GM21723 (cell line): ENCODE data around the gene UACA.
"Not testable (repeated sequence)": the region's sequence is repeated elsewhere in the genome, so short reads cannot be mapped to it uniquely, and the experiment has no call there.

ENCODE experiments used
- ATAC-seq: cut with Tn5 transposase; IDR thresholded peaks from one replicate; pipeline ENCODE4 v1.9.1; 2021; ENCODE audit warnings: mild to moderate bottlenecking, moderate library complexity; ENCODE audit not compliant: unreplicated experiment

UACA gene, protein sequence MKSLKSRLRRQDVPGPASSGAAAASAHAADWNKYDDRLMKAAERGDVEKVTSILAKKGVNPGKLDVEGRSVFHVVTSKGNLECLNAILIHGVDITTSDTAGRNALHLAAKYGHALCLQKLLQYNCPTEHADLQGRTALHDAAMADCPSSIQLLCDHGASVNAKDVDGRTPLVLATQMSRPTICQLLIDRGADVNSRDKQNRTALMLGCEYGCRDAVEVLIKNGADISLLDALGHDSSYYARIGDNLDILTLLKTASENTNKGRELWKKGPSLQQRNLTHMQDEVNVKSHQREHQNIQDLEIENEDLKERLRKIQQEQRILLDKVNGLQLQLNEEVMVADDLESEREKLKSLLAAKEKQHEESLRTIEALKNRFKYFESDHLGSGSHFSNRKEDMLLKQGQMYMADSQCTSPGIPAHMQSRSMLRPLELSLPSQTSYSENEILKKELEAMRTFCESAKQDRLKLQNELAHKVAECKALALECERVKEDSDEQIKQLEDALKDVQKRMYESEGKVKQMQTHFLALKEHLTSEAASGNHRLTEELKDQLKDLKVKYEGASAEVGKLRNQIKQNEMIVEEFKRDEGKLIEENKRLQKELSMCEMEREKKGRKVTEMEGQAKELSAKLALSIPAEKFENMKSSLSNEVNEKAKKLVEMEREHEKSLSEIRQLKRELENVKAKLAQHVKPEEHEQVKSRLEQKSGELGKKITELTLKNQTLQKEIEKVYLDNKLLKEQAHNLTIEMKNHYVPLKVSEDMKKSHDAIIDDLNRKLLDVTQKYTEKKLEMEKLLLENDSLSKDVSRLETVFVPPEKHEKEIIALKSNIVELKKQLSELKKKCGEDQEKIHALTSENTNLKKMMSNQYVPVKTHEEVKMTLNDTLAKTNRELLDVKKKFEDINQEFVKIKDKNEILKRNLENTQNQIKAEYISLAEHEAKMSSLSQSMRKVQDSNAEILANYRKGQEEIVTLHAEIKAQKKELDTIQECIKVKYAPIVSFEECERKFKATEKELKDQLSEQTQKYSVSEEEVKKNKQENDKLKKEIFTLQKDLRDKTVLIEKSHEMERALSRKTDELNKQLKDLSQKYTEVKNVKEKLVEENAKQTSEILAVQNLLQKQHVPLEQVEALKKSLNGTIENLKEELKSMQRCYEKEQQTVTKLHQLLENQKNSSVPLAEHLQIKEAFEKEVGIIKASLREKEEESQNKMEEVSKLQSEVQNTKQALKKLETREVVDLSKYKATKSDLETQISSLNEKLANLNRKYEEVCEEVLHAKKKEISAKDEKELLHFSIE (N-terminal part only)

DNA sequence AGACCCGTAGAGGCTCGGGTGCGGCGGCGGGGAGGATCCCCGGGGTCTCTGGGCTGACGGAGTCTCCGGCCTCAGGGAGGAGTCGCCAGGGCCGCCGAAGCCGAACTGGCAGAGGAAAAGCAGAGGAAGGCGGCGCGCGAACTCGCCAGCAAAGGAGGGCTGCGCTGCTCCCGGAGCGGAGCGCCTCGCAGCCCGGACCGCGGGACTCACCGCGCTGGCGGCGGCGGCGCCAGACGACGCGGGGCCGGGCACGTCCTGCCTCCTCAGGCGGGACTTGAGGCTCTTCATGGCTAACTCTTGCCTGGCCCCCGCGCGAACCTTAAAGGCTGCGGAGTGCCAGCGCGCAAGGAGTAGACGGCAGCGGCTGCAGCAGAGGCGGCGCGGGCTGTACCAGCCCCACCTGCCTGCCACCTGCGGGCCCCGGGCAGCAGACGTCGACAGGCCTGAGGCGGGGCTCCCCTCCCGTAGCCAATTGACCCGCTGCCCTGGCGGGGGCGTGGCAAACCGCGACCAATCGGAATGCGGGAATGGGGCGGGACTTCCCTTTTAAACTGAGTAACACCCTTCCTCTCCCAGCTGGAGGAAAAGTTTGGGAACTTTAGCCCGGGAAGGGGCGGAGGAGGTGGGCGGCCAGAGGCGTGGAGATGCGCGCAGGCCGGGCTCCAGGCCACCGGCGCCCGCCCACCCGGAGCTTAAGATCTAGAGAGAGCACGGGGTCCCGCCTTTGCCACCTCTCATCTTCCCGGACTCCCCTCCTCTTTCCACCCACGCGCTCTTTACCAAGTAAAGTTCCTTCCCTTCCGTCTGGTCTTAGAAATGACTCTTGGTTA is at the start of gene UACA:
TSS of gene UACA (minus strand) at position 439 of the 830 bp plus-strand sequence. CDS start at position 288, 151 bp downstream.
- peak; percentile 95 for ATAC-seq

DNA sequence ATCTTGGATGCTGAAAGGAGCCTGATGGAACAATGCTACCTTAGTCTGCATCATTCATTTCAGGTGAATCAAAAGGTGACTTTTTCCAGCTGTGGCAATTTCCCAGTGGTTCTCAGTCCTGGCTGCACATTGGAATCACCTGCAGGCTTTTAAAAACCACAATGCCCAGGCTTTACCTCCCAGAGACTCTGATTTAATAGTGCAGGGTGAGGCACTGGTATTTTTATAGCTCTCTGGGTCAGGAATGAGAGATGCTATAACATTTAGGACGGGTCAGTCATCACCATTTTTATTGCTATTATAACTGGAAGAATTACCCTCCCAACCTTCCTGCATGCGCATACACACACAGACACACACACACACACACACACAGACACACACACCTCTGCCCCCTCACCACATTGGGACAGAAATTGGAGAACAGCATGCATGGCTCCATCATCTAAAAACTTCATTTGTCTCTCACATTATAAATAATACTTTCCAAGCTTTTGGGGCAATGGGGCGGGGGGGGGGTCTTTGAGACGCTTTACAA is 49.5 kb upstream of the UACA start:
- ATAC-seq = no peak

DNA sequence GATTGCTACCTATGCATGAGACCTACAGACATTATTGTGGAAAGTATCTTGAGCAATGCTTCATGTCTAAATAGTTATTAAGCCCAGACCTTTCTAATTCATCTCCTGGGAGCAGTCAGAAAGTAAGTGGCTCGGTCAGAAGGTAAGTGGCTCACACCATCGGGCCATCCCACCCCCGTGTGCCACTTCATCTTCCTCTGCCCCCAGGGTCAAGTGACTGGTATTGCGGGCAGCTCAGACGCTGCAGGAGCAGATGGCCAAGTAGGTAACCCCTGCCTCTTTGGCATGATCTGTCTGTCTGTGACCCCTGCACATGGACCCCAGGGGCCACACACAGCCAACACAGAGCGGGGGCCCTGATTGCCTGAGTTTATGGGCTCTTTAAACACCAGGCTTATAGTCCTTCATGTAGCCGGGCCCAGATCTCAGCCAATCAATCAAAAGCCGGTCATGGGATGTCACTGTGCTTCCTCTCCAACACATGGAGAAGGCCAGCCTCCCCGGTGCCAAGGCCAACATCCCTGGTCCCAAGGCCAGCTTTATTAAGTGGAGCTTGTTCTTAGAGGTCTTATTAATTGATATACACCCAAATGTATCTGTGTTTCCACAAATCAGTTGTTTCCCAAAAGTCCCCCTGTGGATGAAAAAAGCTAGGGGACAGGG is 47.7 kb upstream of the UACA start:
- ATAC-seq = no peak

DNA sequence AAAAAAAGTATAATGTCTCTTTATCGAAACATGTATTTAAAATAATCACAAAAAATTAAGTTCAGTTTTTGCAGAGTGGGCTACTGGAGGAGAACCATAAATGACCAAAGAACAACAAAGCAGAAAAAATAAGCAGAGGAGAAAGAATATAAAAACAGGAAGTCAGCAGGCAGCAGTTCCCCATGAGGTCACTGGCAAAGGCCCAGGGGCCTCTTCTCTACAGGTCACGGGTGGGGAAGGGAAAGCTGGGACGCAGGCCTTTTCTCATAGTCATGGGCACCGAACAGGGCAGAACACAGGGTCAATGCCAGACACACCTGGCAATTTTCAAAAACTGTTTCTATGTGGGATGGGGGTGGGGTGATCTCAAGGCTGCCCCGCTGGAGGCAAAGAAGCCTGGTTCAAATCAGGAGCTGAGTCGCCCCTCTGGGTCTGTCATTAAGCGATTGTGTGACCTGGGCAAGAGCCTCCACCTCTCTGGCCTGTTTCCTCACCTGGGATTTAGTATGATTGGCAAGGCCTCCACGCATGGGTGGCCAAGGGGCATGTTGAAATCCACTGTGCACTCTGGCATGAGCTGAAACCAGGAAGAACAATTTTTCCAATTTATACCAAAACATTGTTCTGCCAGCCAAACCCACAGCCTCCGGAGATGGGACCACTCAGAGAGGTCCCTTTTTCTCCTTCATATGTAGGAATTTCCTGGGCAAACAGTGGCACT is 43.8 kb upstream of the UACA start:
- no peak for ATAC-seq

DNA sequence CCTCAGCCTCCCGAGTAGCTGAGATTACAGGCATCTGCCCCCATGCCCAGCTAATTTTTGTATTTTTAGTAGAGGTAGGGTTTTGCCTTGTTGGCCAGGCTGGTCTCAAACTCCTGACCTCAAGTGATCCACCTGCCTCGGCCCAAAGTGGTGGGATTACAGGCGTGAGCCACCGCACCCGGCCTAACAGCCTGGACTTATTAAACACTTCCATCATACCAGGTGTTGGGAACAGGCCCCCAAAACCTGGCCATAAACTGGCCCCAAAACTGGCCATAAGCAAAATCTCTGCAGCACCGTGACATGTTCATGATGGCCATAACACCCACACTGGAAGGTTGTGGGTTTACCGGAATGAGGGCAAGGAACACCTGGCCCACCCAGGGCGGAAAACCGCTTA is 41.0 kb upstream of the UACA start:
- not testable (repeated sequence) for ATAC-seq

DNA sequence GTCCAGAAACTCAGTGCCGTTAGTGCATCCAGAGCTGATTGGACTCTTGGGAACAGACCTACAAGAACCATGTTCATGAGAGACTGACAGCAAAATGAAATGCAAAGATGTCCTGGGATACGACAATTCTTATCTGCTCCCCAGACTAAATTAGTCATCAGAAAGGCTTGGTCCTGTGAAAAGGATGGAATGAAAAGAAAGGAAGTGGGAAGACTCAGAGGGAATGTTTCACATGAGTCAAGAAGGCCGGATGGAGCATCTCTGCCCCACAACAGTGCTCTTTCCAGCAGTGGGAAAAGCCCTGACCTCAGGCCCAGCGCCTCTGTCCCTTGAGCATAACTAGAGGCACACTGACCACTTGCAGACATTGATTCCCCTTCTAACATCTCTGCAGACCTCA is 39.3 kb upstream of the UACA start:
- ATAC-seq = no peak

DNA sequence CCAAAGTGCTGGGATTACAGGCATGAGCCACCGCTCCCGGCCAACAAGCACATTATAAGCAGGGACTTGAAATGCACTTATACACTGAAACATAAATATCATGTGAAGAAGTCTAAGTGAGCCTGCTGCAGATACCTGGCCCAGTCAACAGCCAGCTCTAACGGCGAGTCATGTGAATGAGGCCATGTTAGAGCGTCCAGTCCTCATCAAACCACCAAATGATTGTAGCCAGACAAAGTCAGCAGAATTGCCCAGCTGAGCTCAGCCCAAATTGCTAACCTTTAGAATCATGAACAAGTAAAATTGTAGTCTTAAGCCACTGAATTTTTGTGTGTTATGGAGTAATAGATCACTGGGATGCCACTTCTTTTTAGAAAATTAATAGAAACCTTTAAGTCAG is 37.8 kb upstream of the UACA start:
- ATAC-seq = no peak

DNA sequence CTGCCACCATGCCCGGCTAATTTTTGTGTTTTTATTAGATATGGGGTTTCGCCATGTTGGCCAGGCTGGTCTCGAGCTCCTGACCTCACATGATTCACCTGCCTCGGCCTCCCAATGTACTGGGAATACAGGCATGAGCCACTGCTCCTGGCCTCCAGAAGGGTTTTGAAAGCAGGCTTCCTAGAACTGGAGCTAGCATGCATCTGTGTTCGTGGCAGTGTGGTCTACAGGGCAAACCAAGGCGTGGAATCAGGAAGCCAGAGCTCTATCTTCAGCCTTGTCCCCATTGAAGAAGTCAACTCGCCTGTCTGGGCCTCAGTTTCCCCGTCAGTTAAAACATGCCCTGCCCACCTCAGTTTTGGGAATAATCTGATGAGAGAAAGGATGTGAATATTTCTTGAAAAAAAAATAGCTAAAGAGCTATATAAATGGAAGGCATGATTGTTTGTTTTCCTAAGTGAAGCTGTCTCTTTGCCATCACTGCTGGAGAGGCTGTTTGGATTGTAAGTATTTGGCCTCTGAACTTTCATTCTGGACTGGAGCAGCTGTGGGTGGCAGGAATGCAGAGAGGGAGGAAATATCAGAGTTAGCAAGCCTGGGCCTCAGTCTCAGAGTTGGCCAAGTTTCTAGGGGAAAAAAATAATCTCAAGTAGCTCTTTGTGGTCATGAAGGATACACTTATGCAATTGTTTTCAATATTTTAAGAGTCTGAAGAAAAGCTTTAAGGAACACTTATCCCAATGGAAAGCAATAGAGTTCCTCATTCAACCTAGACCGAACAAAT is 36.5 kb upstream of the UACA start:
- ATAC-seq = no peak

DNA sequence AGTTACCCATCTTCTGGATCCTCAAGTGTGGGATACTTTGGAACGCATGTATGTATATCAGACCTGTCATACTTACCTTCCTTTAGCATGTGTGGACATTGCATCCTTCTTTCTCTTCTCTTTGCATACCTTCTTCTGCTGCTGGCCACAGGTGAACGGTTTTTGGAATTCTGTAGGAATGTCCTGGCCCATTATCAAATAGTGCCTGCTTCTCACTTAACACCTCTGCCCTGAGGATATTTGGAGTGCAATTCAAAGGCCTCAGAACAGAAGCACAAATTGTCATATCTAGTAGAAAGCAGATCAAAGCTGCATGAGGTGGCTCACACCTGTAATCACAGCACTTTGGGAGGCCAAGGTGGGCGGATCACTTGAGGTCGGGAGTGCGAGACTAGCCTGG is 34.1 kb upstream of the UACA start:
- ATAC-seq = no peak

DNA sequence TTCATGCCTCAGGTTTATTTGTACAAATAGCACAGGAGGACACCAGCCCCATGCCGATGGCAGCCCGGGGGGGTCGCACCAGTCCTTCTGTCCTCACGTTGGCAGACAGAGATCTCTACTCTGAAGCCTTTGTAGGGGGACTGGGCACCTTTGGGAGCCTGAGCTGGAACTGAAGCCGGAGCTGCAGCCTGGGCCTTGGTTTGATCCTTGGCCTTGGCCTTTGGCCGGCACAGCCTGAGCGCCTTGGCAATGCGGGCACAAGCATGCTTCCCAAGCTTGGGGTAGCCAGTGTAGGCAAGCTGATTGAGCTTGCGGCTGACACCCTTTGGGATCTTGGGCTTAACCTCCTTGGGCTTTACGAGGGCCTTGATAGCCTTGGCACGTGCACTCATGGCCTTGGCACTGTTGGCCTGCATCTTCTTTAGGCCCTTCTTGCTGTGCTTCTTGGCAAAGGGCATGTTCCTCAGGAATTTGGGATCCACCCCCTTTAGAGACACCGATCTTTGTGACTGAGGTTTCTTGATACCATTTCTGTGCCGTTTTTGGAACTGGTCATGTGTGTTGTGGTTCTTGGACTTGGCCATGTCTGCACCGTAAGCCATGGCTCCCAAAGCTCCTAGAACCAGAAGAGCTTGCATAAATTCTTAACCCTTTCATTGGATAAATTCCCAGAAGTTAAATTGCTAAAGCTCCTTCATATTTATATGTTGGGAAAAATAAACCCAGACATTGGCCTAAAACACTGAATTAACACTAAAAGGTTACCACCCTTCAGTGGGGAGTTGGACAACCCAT is 33.4 kb upstream of the UACA start:
- no peak for ATAC-seq

DNA sequence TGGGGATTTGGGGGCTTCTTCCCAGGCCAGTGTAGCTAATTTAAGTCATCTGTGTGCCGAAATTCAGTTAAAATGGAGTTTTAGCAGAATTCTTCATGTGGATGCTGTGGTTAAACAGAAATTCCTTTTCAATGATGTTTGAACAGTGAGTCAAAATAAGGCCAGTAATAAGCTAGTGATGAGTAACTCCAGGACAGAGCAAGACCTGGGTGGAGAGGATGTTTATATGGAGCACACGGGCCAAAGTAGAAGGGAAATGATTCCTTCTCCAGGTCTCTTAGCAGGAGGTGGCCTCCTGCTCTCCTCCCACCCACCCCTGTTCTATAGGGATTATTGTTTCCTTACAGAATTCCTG is 31.9 kb upstream of the UACA start:
- ATAC-seq = no peak

DNA sequence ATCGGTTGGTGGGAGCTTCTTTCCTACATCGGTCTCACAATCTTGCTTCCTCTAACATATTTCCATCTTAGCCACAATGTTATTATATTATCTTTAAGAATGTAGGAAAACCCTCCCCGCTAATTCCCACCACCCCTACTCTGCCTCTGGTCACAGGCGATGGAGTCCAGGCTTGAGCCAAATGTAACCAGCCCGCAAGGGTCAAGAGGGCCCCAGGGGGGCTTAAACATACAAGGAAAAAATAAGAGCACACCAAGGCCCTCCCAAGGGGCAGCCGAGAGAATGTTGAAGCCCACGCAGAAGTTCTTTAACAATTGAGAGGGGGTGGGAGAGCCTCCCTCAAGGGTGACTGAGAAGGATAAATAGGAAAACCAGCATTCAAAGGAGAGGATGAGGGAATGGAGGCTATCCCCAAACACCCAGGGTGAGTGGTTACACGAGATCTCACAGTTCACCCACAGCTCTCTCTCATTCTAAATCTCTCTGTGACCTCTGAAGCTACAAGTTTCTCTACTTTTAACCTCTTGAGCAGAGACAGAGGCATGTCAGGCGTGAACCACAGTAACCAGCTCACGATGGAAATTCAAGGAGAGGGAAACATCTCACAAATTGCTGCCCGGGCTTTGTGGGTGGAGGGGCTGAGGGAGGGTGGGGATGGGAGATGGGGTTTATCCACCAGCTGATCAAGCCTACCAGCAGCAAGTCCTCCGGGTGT is 31.4 kb upstream of the UACA start:
- no peak for ATAC-seq

DNA sequence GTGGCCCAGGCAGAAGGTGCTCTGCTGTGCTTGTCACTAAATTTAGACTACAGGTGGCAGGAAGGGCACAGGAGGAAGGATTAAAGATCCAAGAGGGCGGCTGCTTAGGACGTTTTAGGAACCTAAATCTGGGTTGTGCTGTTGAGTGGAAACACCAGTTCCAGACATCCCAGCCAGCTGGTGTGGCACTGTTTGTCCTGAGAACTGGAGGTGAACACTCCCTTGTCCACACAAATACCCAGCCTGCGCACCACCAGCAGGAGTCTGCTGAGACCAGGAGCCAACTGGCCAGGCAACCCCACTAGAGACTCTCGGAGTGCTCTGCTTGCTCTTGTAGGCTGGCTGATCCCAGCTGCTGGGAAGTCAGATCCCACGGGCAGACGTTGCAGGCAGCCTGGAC is 30.3 kb upstream of the UACA start:
- no peak for ATAC-seq

DNA sequence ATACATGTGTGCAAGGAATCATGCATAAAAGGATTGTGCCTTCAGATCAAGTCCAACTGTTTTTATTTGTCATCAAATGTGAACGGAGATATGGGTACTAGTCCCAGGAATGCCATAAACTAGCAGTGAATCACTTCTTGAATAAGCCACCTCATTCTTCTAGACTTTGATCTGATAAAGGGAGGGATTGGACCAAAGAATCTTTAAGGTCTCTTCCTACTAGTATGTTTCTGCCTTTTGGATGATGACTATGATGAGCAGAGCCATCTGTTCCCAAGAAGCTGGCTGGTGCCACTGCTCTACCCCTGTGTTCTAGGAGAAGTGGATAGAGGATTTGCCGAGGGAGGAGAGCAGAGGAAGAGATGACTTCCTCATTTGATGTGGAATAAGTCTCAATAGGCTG is 28.8 kb upstream of the UACA start:
- no peak for ATAC-seq

DNA sequence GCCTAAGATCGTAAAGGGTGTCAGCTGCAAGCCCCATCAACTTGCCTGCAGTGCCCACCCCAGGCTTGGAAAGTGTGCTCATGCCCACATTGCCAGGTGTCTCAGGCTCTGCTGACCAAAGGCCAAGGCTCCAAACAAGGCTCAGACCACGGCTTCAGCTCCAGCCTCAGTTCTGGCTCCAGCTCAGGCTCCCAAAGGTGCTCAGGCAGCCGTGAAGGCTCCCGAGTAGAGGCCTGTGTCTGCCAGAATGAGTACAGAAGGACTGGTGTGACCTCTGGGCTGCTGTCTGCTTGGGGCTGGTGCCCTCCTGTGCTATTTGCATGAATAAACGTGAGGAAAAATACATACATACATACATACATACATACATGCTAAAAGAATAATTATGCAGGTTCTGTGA is 27.9 kb upstream of the UACA start:
- ATAC-seq = no peak

DNA sequence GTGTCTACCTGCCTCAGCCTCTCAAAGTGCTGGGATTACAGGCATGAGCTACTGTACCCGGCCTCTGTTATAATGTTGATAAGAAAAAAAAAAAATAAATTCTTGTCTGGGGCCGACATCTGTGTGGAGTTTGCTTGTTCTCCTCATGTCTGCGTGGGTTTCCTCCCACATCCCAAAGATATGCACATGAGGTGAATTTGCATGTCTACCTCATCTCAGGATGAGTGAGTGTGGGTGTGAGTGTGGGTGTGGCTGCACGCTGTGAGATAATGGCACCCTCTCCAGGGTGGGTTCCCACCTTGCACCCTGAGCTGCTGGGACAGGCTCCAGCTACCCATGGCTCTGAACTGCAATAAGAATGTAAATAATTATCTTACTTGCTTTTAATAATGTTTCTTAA is 25.9 kb upstream of the UACA start:
- no peak for ATAC-seq
